Raji (cell line): ENCODE results near the gene MAGED1.

Experiments
- POLR2A ChIP-seq: IDR thresholded peaks from 2 replicates; pipeline ENCODE4 v1.6.1; 2011; ENCODE audit warnings: low read depth, low read length, control low read depth; ENCODE audit not compliant: insufficient read depth

MAGED1 gene

DNA sequence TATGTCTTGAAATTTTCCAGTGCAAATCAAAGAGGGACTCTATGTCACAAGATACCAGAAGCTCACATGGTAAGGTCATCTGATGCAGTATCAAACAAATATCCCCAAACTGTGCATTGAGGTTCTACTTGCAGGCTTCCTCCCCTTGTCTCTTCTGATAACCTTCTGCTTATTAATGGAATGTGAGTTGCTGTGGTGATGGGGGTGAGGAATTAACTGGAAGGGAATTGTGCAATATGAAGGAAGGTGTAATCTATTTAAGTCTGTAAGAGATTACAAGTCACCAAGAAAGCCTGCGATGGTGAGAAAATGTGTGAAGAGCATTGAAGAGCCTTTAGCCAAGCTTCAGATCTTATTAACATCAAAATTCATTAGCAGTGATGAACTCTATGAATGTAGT is 15.4 kb upstream of the MAGED1 start:
- TF ChIP-seq POLR2A: no peak

DNA sequence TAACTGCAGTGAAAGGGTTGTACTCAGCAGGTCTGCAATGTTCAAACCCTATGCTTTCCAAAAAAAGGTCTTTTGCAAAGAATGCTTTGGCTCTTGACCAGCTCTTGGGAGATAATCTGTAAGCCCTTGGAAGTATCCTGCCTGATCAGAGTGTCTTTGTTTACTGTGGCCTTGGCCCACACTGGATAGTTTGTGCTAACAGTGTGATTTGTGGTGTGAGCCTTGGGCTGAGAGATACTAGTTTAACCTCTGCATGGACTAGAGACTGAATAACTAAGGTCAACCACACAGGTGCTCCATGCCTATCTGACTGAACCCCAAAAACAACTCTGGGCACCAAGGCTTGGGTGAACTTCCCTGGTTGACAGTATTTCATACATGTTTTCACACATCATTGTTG is 3.6 kb upstream of the MAGED1 start:
- TF ChIP-seq POLR2A: no peak

DNA sequence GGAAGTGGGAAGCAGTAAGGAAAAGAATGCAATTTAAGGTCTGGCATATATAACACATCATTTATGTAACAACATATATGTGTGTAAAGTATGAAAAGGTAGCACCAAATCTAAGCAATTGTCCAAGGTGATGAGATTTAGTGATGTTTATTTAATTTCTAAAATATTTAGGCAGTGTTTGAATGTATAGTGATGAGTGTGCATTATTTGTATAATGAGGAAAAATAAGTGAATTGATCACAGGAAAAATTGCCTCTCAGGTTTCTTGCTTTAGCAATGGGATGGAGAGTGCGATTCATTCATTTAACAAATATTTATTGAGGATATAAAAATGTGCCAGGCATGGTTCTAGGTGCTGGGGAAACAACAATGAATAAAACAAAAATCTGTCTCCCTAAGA is 2.2 kb upstream of the MAGED1 start:
- TF ChIP-seq POLR2A: no peak

DNA sequence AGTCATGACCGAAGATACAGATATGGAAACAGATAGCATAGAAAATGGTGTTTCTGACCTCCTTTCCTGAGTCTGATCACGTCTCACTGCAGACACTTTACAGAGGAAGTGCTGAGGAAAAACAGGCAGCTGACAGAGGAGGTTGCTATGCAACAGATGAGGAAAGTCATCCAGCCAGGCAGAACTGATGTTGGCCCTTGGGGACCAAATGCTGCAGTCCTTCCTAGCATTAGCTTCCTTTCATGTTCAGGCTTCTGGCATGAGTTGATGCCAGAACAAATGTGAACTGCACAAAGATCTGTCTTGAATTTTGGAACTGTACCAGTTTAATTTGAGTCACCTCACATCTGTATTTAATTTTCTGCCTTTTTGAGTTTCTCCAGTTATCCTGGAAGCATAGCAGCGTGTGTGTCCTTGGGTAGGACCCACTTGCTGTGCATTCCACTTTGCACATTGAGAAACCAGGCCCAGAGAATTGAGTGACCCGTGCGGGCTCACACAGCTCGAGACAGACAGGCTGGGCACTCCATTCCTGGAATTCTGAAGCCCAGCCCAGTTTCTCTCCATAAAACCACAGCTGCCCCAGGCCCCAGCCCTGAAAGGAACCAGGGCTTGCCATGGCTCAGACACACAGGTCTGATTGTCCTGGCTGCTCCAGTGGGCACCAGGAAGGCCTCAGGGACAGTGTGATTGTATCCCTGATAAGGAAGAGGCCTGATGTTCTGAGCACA is 1.4 kb upstream of the MAGED1 start:
- no peak for TF ChIP-seq POLR2A

DNA sequence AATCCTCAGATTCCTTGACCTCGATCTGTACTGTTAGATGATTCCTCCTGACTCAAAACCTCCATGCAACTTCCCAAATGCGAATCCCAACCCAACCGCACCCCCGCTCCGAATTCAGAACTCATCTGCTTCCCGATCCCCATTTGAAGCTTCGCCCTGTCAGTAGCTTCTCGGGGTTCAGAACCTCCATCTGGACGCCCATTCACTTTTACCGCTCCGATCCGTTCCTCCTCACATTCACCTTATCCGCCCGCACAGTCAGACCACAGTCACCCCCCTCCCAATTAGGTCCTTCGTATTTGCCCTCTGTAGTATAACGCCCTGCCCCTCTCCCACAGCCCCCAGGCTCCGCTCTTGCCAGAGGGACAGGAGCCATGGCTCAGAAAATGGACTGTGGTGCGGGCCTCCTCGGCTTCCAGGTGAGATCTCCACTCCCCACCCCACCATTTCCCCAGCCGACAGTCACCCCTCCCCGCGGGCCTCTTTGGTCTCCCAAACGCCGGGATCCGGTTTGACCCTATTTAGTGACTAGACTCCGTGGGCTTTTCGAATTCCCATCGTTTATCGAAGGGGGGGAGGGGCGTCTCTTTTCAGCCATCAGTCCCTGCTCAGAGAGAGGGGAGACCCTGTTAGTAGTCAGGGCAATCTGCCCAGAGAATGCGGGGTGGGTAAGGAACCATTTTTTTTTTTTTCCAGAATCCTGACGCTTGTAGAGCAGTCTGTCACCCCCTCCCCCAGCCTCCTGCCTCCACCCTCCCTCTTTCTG is 691 bp downstream of the MAGED1 start:
- no peak for TF ChIP-seq POLR2A

DNA sequence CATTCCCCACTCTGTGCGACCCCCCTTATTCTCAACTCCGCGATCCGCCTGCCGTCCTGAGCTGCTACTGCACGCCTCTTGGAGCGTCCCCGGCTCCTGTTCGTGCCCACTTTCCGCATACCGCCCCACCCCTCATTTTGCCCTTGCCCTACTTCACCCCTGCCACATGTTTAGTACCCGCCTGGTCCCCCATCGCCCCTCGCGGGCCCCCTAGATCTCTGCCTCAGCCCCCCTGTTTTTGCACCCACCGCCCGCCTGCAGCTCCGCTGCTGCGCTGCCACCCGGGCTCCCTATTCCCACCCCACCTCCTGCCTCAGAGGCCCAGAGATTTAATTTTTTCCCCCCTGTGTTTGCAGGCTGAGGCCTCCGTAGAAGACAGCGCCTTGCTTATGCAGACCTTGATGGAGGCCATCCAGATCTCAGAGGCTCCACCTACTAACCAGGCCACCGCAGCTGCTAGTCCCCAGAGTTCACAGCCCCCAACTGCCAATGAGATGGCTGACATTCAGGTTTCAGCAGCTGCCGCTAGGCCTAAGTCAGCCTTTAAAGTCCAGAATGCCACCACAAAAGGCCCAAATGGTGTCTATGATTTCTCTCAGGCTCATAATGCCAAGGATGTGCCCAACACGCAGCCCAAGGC is 1.4 kb downstream of the MAGED1 start:
- no peak for TF ChIP-seq POLR2A

DNA sequence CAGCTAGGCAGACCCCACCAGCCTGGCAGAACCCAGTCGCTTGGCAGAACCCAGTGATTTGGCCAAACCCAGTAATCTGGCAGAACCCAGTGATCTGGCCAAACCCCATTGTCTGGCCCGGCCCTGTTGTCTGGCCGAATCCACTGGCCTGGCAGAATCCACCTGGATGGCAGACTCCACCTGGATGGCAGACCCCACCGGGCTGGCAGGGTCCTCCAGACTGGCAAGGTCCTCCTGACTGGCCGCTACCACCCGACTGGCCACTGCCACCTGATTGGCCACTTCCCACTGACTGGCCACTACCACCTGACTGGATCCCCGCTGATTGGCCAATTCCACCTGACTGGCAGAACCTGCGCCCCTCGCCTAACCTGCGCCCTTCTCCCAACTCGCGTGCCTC is 3.2 kb downstream of the MAGED1 start:
- no peak for TF ChIP-seq POLR2A

DNA sequence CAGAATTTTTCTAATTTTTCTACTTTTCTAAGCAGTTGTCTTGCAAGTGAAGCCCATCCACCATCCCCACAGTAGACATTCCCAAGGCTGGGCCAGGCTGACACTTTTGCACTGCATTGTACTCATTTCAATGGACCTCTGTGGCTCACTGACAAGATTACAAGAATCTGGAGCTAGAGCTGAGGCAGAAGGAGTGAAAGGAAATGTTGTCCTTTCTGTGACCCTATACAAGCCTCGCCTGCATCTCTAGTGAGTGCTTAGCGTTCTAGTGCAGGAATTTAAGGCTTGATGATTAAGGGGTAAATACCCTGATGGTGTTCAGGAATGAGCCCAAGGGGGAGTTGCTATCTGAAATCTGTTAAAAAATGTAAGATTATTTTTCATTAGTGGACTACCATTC is 6.3 kb downstream of the MAGED1 start:
- no peak for TF ChIP-seq POLR2A

DNA sequence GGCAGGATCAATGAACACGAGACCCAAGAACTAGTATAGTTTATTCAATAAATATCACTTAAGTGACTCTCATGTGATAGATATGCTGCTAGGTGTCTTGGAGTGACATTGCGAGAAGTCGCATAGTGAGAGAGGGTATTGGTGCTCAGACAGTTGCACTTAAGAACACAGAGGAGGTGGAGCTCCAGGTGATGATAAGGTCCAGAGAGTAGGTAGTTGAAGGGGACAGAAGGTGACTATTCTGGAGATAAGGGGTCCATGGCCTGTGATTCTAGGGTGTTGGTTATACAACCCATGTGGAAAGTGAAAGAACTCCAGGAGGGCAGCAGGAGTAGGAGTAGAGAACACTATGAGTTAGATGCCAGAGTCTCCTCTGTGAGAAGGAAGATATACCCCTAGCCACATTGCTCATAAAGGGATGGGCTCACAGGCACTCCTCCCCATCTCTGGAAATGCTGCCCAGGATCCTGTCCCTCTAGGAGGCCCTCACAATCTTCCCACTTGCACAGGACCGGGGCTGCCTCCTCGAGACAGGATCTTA is 9.2 kb downstream of the MAGED1 start:
- no peak for TF ChIP-seq POLR2A

DNA sequence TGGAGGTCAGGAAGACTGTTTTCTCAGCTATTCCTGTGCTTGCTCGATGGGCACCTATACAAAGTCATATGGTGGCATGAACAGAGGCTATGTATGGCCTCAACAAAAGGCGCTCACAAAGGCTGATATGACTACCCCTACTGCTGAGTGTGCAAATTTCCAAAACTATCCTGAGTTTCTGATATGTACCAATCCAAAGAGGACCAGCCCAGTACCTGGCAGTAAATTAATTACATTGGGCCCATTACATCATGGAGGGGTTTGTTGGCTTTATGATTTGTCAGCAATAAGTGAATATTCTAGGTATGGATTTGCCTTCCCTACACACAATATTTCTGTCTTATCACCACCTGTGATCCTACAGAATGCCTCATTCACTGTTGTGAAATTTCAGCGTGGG is 12.3 kb downstream of the MAGED1 start:
- no peak for TF ChIP-seq POLR2A

DNA sequence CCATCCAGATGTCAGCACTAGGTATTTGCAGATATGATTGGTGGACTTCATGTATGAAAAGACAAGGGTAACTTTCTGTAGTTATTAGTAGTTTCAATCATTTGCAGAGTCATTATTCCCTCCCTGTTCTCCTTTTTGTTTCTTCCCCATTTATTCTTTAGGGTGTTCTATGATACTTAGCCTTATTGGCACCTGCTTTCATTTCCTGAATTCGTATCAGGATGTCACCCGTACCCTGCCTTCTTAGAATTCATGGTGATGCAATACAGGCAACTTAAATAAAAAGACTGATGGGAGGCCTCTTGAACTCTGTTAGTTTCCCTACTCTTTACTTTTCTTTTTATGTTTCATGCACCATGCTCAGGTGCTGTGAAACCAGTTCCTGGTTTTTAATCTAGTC is 24.2 kb downstream of the MAGED1 start:
- TF ChIP-seq POLR2A: no peak

DNA sequence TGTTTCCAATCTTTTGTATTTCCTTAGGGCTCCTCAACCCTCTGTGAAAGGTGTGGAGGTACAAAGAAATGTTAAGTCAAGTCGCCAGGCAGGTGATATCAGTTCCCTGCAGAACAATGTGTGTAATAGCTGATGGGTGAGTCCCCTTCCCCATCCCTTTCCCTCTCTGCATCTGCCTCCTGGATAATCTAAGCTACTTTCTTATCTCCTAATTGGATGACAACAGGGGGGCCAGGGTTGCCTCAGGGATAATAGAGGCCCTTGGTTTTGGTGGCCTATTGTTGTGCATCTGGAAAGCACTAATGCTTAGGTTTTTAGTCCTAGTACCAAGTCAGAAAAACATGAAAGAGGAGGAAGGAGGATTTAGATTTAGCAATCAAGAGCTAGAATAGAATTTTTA is 29.1 kb downstream of the MAGED1 start:
- TF ChIP-seq POLR2A: no peak

DNA sequence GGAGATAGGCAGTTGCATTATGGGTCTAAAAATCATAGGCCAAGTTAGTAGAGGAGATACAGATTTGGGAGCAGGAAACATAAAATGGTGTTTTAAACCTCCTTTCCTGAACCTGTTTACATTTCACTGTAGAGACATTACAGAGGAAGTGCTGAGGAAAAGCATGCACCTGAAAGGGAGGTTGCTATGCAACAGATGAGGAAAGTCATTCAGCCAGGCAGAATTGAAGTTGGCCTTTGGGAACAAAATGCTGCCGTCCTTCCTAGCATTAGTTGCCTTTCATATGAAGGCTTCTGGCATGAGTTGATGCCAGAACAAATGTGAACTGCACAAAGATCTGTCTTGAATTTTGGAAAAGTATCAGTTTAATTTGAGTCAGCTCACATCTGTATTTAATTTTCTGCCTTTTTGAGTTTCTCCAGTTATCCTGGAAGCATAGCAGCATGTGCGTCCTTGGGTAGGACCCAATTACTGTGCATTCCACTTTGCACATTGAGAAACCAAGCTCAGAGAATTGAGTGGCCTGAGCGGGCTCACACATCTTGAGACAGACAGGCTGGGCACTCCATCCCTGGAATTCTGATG is 38.2 kb downstream of the MAGED1 start:
- TF ChIP-seq POLR2A: no peak
